ENCODE data around the gene SLC36A4. TPM values are rescaled to one million over a fixed set of nuclear protein-coding genes. Genes with fewer than 3 reads are reported as not detected.

Gene SLC36A4
- total RNA-seq, 1 donor from 2014 or later = 18.9 TPM

- Mint-ChIP-seq H3K27ac (no peak overlapping the region), H3K9me3 (no peaks in the 10 kb centered on the region), H3K4me3 (no peak overlapping the region), H3K27me3 (peaks cover 40% of the 10 kb centered on the region), H3K4me1 (ENCODE audit: unreplicated experiment) (peaks cover 5% of the 10 kb centered on the region), H3K36me3 (no peaks in the 10 kb centered on the region)
- TF ChIP-seq CTCF (conservative IDR thresholded peaks at IDR 0.05) = peak; percentile 78
- DNase-seq (ENCODE audit: extremely low spot score, unreplicated experiment) = no peak
These were observed 39.2 kb upstream of the SLC36A4 start for GRCh38 chr11:93236741-93237675.

- Mint-ChIP-seq H3K9me3 (no peaks in the 10 kb centered on the region), H3K4me3 (no peak overlapping the region), H3K27me3 (peaks cover 40% of the 10 kb centered on the region), H3K36me3 (no peaks in the 10 kb centered on the region), H3K27ac (no peak overlapping the region), H3K4me1 (ENCODE audit: unreplicated experiment) (peaks cover 5% of the 10 kb centered on the region)
- DNase-seq (ENCODE audit: extremely low spot score, unreplicated experiment) = peak; percentile 79
- TF ChIP-seq CTCF (conservative IDR thresholded peaks at IDR 0.05) = peak; percentile 91
These were observed 36.9 kb upstream of the SLC36A4 start for GRCh38 chr11:93234602-93235207.

- H3K27ac Mint-ChIP-seq = no peak overlapping the region
- H3K4me1 Mint-ChIP-seq (ENCODE audit: unreplicated experiment) = no peaks in the 10 kb centered on the region
- H3K9me3 Mint-ChIP-seq = no peaks in the 10 kb centered on the region
- no peak overlapping the region for H3K4me3 Mint-ChIP-seq
- DNase-seq (ENCODE audit: extremely low spot score, unreplicated experiment) = no peak
- no peak for TF ChIP-seq CTCF (conservative IDR thresholded peaks at IDR 0.05)
- H3K36me3 Mint-ChIP-seq = no peaks in the 10 kb centered on the region
- peaks cover 17% of the 10 kb centered on the region for H3K27me3 Mint-ChIP-seq
These were observed 32.1 kb upstream of the SLC36A4 start for GRCh38 chr11:93229876-93230275.

- Mint-ChIP-seq H3K4me1 (ENCODE audit: unreplicated experiment) (no peaks in the 10 kb centered on the region), H3K27ac (no peak overlapping the region), H3K9me3 (no peaks in the 10 kb centered on the region), H3K27me3 (no peaks in the 10 kb centered on the region), H3K4me3 (no peak overlapping the region), H3K36me3 (no peaks in the 10 kb centered on the region)
- no peak for DNase-seq (ENCODE audit: extremely low spot score, unreplicated experiment)
- peak; percentile 61 for TF ChIP-seq CTCF (conservative IDR thresholded peaks at IDR 0.05)
These were observed 27.9 kb upstream of the SLC36A4 start for GRCh38 chr11:93225662-93226061.

GRCh38 chr11:93221539-93221938 lies 23.7 kb upstream of the SLC36A4 start:
- Mint-ChIP-seq H3K36me3 (no peaks in the 10 kb centered on the region), H3K9me3 (peaks cover 6% of the 10 kb centered on the region), H3K27me3 (no peaks in the 10 kb centered on the region), H3K4me1 (ENCODE audit: unreplicated experiment) (peaks cover 17% of the 10 kb centered on the region), H3K4me3 (no peak overlapping the region), H3K27ac (no peak overlapping the region)
- TF ChIP-seq CTCF (conservative IDR thresholded peaks at IDR 0.05) = no peak
- no peak for DNase-seq (ENCODE audit: extremely low spot score, unreplicated experiment)
